ENCODE measurements around the gene ASF1B. TPM values are rescaled to one million over a fixed set of nuclear protein-coding genes. Genes with fewer than 3 reads are reported as not detected.

The ASF1B gene
- total RNA-seq, 2 experiments from 2014 or later = 143 to 202 TPM

GRCh38 chr19:14142262-14143190, 6.1 kb upstream of the ASF1B start:
- H3K4me2 ChIP-seq (ENCODE audit: low read length) = no peak overlapping the region
- no peak overlapping the region for H3K27ac ChIP-seq (ENCODE audit: low read depth, low read length, poor library complexity, severe bottlenecking)
- H3K9me2 ChIP-seq (ENCODE audit: insufficient read depth, low read length) = no peaks in the 10 kb centered on the region
- H3K36me3 ChIP-seq (ENCODE audit: insufficient read depth, low read length) = no peaks in the 10 kb centered on the region
- intact Hi-C loops (cut with micrococcal nuclease; ENCODE audit: unreplicated experiment) = no loop called here
- no peaks in the 10 kb centered on the region for H4K20me1 ChIP-seq (ENCODE audit: insufficient read depth, low read length)
- no peak for TF ChIP-seq CTCF (conservative IDR thresholded peaks at IDR 0.05; ENCODE audit: low read length)
- POLR2A ChIA-PET = interaction anchor here (0.6 to 0.8 kb wide), 3 partner anchors 10 to 32 kb away, joined by 3 to 8 read pairs (median 3); no protein-coding TSS in a partner anchor
- no peak overlapping the region for H3K4me3 ChIP-seq (ENCODE audit: low read depth, low read length, poor library complexity, severe bottlenecking)
- H2AFZ ChIP-seq (ENCODE audit: low read length) = no peak overlapping the region
- no peaks in the 10 kb centered on the region for H3K9me3 ChIP-seq (ENCODE audit: low read length)
- H3K4me1 ChIP-seq (ENCODE audit: insufficient read depth, low read length, poor library complexity, severe bottlenecking) = peaks cover 8% of the 10 kb centered on the region
- CTCF ChIA-PET (ENCODE audit: unreplicated experiment) = interaction anchor here (0.5 kb wide), 1 partner anchor 261 kb away, joined by 3 read pairs; no protein-coding TSS in a partner anchor
- DNase-seq (ENCODE audit: low spot score) = no peak
- peaks cover 9% of the 10 kb centered on the region; the same call in 1 of the 2 replicates for H3K79me2 ChIP-seq (ENCODE audit: insufficient read depth, low read depth, low read length)
- BruUV-seq (replicated peaks) = no TSS peak

- H2AFZ ChIP-seq (ENCODE audit: low read length) = no peak overlapping the region
- H3K9me2 ChIP-seq (ENCODE audit: insufficient read depth, low read length) = no peaks in the 10 kb centered on the region
- no peak overlapping the region for H3K27ac ChIP-seq (ENCODE audit: low read depth, low read length, poor library complexity, severe bottlenecking)
- peaks cover 11% of the 10 kb centered on the region for H3K79me2 ChIP-seq (ENCODE audit: insufficient read depth, low read depth, low read length)
- POLR2A ChIA-PET = interaction anchor here (0.6 kb wide), 1 partner anchor 40 kb away, joined by 3 read pairs; no protein-coding TSS in a partner anchor
- H3K4me2 ChIP-seq (ENCODE audit: low read length) = no peak overlapping the region
- no TSS peak for BruUV-seq (replicated peaks)
- no peaks in the 10 kb centered on the region for H4K20me1 ChIP-seq (ENCODE audit: insufficient read depth, low read length)
- CTCF ChIA-PET (ENCODE audit: unreplicated experiment) = no interaction called here
- H3K4me1 ChIP-seq (ENCODE audit: insufficient read depth, low read length, poor library complexity, severe bottlenecking) = peaks cover 8% of the 10 kb centered on the region
- H3K4me3 ChIP-seq (ENCODE audit: low read depth, low read length, poor library complexity, severe bottlenecking) = no peak overlapping the region
- H3K9me3 ChIP-seq (ENCODE audit: low read length) = no peaks in the 10 kb centered on the region
- DNase-seq (ENCODE audit: low spot score) = no peak
- intact Hi-C loops (cut with micrococcal nuclease; ENCODE audit: unreplicated experiment) = no loop called here
- H3K36me3 ChIP-seq (ENCODE audit: insufficient read depth, low read length) = no peaks in the 10 kb centered on the region
- TF ChIP-seq EZH2phosphoT487 (IDR thresholded peaks at IDR 0.05; ENCODE audit: borderline replicate concordance, low read depth, low read length) = no peak
- no peak for TF ChIP-seq CTCF (conservative IDR thresholded peaks at IDR 0.05; ENCODE audit: low read length)
Observed at GRCh38 chr19:14141041-14141440, 4.7 kb upstream of the ASF1B start.

GRCh38 chr19:14139944-14140343, 3.6 kb upstream of the ASF1B start:
- BruUV-seq (replicated peaks) = no TSS peak
- POLR2A ChIA-PET = interaction anchor here (0.6 kb wide), 1 partner anchor 223 kb away, joined by 3 read pairs; no protein-coding TSS in a partner anchor
- H3K4me1 ChIP-seq (ENCODE audit: insufficient read depth, low read length, poor library complexity, severe bottlenecking) = peaks cover 11% of the 10 kb centered on the region
- H3K4me2 ChIP-seq (ENCODE audit: low read length) = no peak overlapping the region
- H4K20me1 ChIP-seq (ENCODE audit: insufficient read depth, low read length) = no peaks in the 10 kb centered on the region
- no peaks in the 10 kb centered on the region for H3K9me2 ChIP-seq (ENCODE audit: insufficient read depth, low read length)
- H2AFZ ChIP-seq (ENCODE audit: low read length) = no peak overlapping the region
- DNase-seq (ENCODE audit: low spot score) = no peak
- no peaks in the 10 kb centered on the region for H3K36me3 ChIP-seq (ENCODE audit: insufficient read depth, low read length)
- CTCF ChIA-PET (ENCODE audit: unreplicated experiment) = no interaction called here
- H3K79me2 ChIP-seq (ENCODE audit: insufficient read depth, low read depth, low read length) = peaks cover 22% of the 10 kb centered on the region
- TF ChIP-seq EZH2phosphoT487 (IDR thresholded peaks at IDR 0.05; ENCODE audit: borderline replicate concordance, low read depth, low read length) = no peak
- TF ChIP-seq CTCF (conservative IDR thresholded peaks at IDR 0.05; ENCODE audit: low read length) = no peak
- H3K9me3 ChIP-seq (ENCODE audit: low read length) = no peaks in the 10 kb centered on the region
- no peak overlapping the region for H3K27ac ChIP-seq (ENCODE audit: low read depth, low read length, poor library complexity, severe bottlenecking)
- intact Hi-C loops (cut with micrococcal nuclease; ENCODE audit: unreplicated experiment) = loop anchor here (5.0 kb wide), 1 partner anchor 207 kb away; no protein-coding TSS in a partner anchor
- H3K4me3 ChIP-seq (ENCODE audit: low read depth, low read length, poor library complexity, severe bottlenecking) = no peak overlapping the region
